Activated CD4-positive, alpha-beta memory T cell treated with anti-CD3 and anti-CD28 coated beads for 36 hours (primary cell): Measurements from ENCODE around the gene MAGI3. TPM values are rescaled to one million over a fixed set of nuclear protein-coding genes. Genes with fewer than 3 reads are reported as not detected.

Experiments used
- CTCF ChIA-PET: fragments of 350-600 bp; sonication (Branson Sonifier 250); formaldehyde crosslinking; loops from one replicate; lab custom pipeline; 2021; ENCODE audit warnings: antibody characterized with exemption, inconsistent platforms; lab: Charles Lee
- POLR2A ChIA-PET: fragments of 350-600 bp; sonication (Branson Sonifier 250); formaldehyde crosslinking; loops from one replicate; lab custom pipeline; 2021; ENCODE audit warnings: antibody characterized with exemption; lab: Charles Lee
- DNase-seq: peaks from one replicate; pipeline ENCODE4 v3.0.0-alpha.2; 2020
- H3K27ac Mint-ChIP-seq: one replicate; pipeline ENCODE4 v1.8.0; 2021; ENCODE audit warnings: mixed read lengths
- H3K27me3 Mint-ChIP-seq: one replicate; pipeline ENCODE4 v1.8.0; 2021; ENCODE audit warnings: mixed read lengths
- H3K36me3 Mint-ChIP-seq: one replicate; pipeline ENCODE4 v1.8.0; 2021; ENCODE audit warnings: mixed read lengths
- H3K4me1 Mint-ChIP-seq: one replicate; pipeline ENCODE4 v1.8.0; 2021; ENCODE audit warnings: low read depth, mixed read lengths
- H3K4me3 Mint-ChIP-seq: one replicate; pipeline ENCODE4 v1.8.0; 2021; ENCODE audit warnings: mild to moderate bottlenecking, mixed read lengths
- H3K9me3 Mint-ChIP-seq: one replicate; pipeline ENCODE4 v1.8.0; 2021; ENCODE audit warnings: mixed read lengths
- intact Hi-C: fragments of 100-400 bp; cut with micrococcal nuclease; formaldehyde crosslinking; loops from one replicate; pipeline ENCODE4 v1.15.1; 2023
- total RNA-seq, 2 experiments: library from RNA; stranded (reverse); gene quantifications; one replicate each; pipeline ENCODE4 v1.2.3, GENCODE V29; 2021

MAGI3 gene
- total RNA-seq, 2 experiments from 2014 or later = 7.3 to 7.4 TPM

DNA sequence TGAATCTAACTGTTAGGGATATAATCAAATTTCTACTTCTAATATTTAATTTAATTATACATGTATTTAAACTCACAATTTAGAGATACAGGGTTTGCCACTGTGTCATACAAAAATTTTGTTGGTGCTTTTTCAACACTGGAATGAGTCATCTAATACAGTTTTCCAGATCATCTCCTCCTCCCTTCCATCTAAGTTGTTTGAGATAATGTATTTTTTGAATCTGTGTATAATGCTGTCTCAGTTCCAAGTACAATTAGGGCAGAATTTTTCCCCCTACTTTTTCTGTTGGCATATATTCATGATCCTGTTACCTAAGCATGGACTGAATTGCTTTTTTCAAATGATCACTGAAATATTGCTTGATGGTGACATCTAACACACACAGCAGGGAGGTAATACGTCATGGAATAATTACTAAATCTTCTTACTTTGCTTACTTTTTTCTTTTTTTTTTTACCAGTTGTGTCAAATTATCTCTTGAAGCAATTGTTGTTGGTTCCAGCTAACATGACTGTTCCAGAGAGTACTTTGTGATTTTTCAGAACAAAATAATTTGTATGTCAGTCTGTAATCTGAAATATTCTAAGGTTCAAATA, 146.0 kb downstream of the MAGI3 start:
- intact Hi-C loops = no loop called here

DNA sequence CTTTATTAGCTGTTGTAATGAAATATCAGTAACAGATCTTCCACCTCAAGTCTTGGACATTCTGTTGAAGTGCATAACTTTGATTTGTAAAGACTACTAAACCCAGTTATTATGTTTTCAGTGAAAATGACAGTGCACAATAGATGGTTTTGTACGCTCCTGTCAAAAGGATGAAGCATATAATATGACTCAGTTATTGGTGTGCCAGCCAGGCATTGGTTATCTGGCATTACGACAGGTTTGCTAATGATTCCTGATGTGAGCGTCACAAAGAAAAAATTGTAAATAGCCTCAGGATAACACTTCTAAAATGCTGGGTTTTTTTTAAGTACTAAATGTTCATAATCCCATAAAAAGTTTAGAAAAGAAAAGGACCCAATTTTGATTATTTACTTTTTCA, 147.9 kb downstream of the MAGI3 start:
- ChIA-PET POLR2A (no interaction called here), CTCF (no interaction called here)
- Mint-ChIP-seq H3K4me1 (no peaks in the 10 kb centered on the region), H3K27me3 (no peaks in the 10 kb centered on the region), H3K27ac (no peak overlapping the region), H3K4me3 (no peak overlapping the region), H3K9me3 (peaks cover 8% of the 10 kb centered on the region), H3K36me3 (no peaks in the 10 kb centered on the region)
- DNase-seq = no peak
- intact Hi-C loops = no loop called here

More for the DNA sequence above, 146.0 kb downstream of the MAGI3 start:
- no peaks in the 10 kb centered on the region for H3K36me3 Mint-ChIP-seq
- H3K9me3 Mint-ChIP-seq = peaks cover 8% of the 10 kb centered on the region
- ChIA-PET CTCF (no interaction called here), POLR2A (no interaction called here)
- H3K27ac Mint-ChIP-seq = no peak overlapping the region
- no peak overlapping the region for H3K4me3 Mint-ChIP-seq
- DNase-seq = no peak
- H3K4me1 Mint-ChIP-seq = no peaks in the 10 kb centered on the region
- H3K27me3 Mint-ChIP-seq = no peaks in the 10 kb centered on the region

DNA sequence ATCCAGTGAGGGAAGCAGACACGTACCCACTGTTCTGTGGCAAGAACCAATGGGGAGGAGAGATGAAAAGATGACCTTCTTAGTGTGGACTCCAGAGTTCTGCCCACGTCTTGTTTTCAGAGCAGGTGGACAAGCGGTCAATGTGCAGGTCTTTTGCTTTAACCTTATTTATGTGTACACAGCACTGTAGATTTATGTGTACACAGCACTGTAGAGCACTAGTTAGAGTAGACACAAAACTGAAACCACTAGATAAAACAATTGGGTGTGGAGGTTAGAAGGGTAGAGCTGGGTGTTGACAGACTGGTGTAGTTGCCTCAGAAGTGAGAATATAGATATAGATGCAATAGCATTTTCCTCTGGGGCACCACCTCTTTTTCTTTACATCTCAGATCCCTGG, 150.0 kb downstream of the MAGI3 start:
- Mint-ChIP-seq H3K36me3 (no peaks in the 10 kb centered on the region), H3K9me3 (peaks cover 10% of the 10 kb centered on the region), H3K27me3 (no peaks in the 10 kb centered on the region), H3K4me3 (no peak overlapping the region), H3K27ac (no peak overlapping the region), H3K4me1 (no peaks in the 10 kb centered on the region)
- no peak for DNase-seq
- intact Hi-C loops = no loop called here
- ChIA-PET POLR2A (no interaction called here), CTCF (no interaction called here)

DNA sequence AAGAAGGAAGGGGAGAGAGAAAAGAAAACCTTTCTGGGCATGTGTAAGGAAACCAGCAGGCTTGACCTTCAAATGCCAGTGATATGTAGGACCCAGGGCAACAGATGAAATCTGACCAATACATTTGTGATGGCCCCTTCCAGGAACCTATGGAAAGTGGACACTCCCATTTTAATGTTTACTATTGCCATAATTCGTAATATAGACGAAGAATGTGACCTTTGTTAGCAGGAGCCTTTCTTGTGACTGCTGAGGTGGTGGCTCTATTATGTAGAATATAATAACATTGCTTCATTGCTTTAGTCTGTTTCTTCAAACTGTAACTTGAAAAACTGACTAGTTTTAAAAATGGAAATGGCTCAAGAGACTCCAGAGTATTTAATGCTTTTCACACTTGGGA, 150.8 kb downstream of the MAGI3 start:
- Mint-ChIP-seq H3K4me1 (no peaks in the 10 kb centered on the region), H3K9me3 (peaks cover 10% of the 10 kb centered on the region), H3K27me3 (no peaks in the 10 kb centered on the region), H3K27ac (no peak overlapping the region), H3K36me3 (no peaks in the 10 kb centered on the region), H3K4me3 (no peak overlapping the region)
- no peak for DNase-seq
- ChIA-PET CTCF (no interaction called here), POLR2A (no interaction called here)
- intact Hi-C loops = no loop called here

DNA sequence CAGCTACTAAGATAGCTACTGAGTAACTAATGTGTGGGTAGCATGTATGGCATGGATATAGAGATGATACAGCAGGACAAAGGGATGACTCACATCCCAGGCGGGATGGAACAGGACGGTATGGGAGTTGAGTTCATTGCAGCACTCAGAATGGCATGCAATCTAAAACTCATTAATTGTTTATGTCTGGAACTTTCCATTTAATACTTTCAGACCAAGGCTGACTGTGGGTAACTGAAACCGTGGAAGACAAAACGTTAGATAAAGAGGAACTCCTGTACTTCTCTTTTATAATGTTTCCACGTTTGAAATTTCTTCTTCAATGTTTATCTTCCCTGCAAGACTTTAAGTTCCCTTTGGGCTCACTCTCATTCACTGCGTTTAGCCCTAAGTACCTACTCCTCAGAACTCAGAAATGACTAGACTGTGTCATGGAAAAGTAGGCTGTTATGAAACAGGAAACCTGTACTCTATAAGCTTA, 151.9 kb downstream of the MAGI3 start:
- Mint-ChIP-seq H3K27me3 (no peaks in the 10 kb centered on the region), H3K9me3 (peaks cover 7% of the 10 kb centered on the region), H3K4me1 (no peaks in the 10 kb centered on the region), H3K4me3 (no peak overlapping the region), H3K36me3 (no peaks in the 10 kb centered on the region), H3K27ac (no peak overlapping the region)
- intact Hi-C loops = no loop called here
- CTCF ChIA-PET = no interaction called here
- DNase-seq = no peak
- POLR2A ChIA-PET = no interaction called here

DNA sequence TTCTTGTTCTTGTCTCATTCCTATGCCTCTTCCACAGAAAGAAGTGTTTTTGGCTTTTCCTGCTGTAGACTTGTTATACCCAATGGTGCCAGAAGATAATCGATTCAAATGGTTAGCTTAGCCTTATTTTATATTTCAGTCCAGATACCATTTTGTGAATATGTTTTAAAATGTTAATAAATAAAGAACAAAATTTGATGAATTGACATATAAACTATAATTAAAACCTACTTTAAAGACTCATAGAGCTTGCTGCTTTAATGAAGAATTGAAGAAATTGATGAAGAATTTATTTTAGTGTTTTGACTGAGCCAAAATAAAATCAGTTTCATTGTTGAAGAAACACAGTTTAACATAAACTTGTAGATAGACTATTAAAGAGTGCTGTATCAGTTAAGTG, 152.8 kb downstream of the MAGI3 start:
- H3K27me3 Mint-ChIP-seq = no peaks in the 10 kb centered on the region
- no peak overlapping the region for H3K27ac Mint-ChIP-seq
- CTCF ChIA-PET = no interaction called here
- DNase-seq = no peak
- POLR2A ChIA-PET = no interaction called here
- H3K4me3 Mint-ChIP-seq = no peak overlapping the region
- H3K36me3 Mint-ChIP-seq = no peaks in the 10 kb centered on the region
- H3K4me1 Mint-ChIP-seq = no peaks in the 10 kb centered on the region
- intact Hi-C loops = no loop called here
- H3K9me3 Mint-ChIP-seq = peaks cover 7% of the 10 kb centered on the region

DNA sequence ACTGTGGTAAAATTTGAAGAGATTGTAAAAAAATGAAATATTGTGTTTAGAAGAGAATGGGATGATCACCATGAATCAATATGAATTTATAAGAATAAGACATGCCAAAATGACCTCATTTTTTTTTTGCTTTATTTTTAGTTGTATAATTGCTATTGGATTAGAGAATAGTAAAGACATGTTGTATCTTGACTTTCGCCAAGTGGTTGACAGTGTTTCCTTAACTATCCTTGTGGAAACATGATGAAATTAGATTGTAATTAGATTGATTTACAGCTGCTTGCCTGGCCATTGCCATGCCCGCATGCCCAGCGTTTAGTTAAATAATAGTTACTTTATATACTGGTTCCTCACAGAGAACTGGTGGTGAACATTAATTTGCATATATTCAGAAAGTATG, 154.9 kb downstream of the MAGI3 start:
- CTCF ChIA-PET = no interaction called here
- H3K4me1 Mint-ChIP-seq = no peaks in the 10 kb centered on the region
- H3K9me3 Mint-ChIP-seq = peaks cover 2% of the 10 kb centered on the region
- POLR2A ChIA-PET = no interaction called here
- no peak for DNase-seq
- H3K27ac Mint-ChIP-seq = no peak overlapping the region
- no peak overlapping the region for H3K4me3 Mint-ChIP-seq
- H3K36me3 Mint-ChIP-seq = peaks cover 4% of the 10 kb centered on the region
- no peaks in the 10 kb centered on the region for H3K27me3 Mint-ChIP-seq
- intact Hi-C loops = no loop called here

DNA sequence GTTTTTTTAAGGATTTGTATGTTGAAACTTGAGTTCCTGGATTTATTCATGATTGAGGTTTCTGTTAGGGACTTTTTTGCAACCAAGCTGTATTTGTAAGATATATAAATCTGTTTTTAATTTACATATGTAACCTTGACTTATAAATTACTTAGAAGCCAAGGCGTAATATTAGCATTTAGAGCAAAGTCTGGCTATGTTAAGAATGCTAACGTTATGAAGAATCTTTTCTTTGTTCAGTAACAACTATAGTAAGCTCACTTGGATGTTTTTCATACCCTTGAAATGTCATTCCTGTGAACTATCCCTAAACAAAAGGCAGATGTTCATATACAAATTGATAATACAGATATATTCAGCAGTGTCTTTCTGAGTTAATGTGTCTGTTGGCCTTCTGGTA, 155.3 kb downstream of the MAGI3 start:
- Mint-ChIP-seq H3K27ac (no peak overlapping the region), H3K36me3 (peaks cover 4% of the 10 kb centered on the region), H3K4me3 (no peak overlapping the region), H3K4me1 (no peaks in the 10 kb centered on the region), H3K9me3 (peaks cover 2% of the 10 kb centered on the region), H3K27me3 (no peaks in the 10 kb centered on the region)
- intact Hi-C loops = no loop called here
- no peak for DNase-seq
- ChIA-PET CTCF (no interaction called here), POLR2A (no interaction called here)

DNA sequence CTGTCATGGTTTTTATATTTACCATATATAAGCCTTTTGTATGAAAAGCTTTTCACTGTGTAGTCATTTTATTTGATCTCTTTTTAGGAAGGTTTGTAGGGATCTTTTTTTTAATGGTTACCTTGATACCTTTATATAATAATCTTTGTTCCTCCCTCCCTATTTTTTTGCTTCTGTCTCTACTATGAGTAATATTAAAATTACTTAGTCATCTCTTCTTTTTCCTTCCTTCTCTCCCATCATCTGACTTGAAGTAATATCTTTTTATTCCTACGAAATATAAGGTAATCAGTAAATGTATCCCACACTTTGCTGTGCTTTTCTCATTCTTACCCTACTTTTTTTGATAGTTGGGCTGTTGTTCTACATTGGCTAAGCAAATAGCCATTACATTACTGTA, 161.4 kb downstream of the MAGI3 start:
- intact Hi-C loops = no loop called here
- CTCF ChIA-PET = no interaction called here
- H3K9me3 Mint-ChIP-seq = peaks cover 4% of the 10 kb centered on the region
- POLR2A ChIA-PET = no interaction called here
- no peak overlapping the region for H3K4me3 Mint-ChIP-seq
- no peaks in the 10 kb centered on the region for H3K4me1 Mint-ChIP-seq
- no peak overlapping the region for H3K27ac Mint-ChIP-seq
- no peaks in the 10 kb centered on the region for H3K27me3 Mint-ChIP-seq
- H3K36me3 Mint-ChIP-seq = peaks cover 18% of the 10 kb centered on the region
- DNase-seq = no peak

DNA sequence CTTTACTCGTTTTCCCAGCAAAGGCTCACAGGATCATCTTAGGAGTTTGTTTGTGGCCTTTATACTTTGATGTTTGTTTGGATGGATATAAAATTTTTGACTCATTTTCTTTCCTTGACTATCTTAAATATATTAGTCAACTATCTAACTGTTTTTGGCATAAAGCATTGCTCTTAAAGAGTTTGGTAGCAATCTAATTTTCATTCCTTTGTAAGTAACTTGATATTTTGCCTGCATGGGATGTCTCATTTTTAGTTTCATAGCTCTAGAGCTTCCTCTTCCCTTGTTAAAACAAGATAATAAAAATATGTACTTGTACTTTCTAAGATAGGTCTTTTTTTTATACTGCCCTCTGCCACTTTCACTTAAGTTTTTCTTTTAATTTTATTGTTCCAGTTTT, 161.9 kb downstream of the MAGI3 start:
- no peaks in the 10 kb centered on the region for H3K4me1 Mint-ChIP-seq
- H3K36me3 Mint-ChIP-seq = peaks cover 18% of the 10 kb centered on the region
- no peak for DNase-seq
- no peak overlapping the region for H3K4me3 Mint-ChIP-seq
- CTCF ChIA-PET = no interaction called here
- intact Hi-C loops = no loop called here
- H3K27me3 Mint-ChIP-seq = no peaks in the 10 kb centered on the region
- H3K9me3 Mint-ChIP-seq = peaks cover 4% of the 10 kb centered on the region
- H3K27ac Mint-ChIP-seq = no peak overlapping the region
- POLR2A ChIA-PET = no interaction called here

DNA sequence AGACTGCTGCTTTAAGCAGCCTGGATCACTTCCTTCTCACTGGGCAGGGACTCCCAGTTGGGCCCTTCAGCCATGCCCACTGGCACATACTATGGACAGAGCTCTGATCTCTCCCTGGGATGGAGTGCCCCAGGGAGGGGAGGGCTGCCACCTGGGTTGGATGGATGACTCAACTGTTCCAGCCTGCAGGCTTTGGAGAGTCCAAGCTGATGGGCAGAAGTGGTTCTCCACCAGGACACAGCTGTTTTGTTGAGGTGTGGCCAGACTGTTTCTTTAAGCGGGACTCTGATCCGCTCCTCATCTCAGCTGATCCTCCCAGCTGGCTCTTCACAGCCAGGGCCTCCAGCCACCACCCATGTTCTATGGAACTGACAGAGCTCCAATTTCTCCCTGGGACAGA, 166.9 kb downstream of the MAGI3 start:
- Mint-ChIP-seq H3K4me1 (no peaks in the 10 kb centered on the region), H3K9me3 (peaks cover 46% of the 10 kb centered on the region), H3K27me3 (no peaks in the 10 kb centered on the region), H3K4me3 (no peak overlapping the region), H3K27ac (no peak overlapping the region), H3K36me3 (peaks cover 21% of the 10 kb centered on the region)
- intact Hi-C loops = no loop called here
- DNase-seq = no peak
- ChIA-PET POLR2A (no interaction called here), CTCF (no interaction called here)

DNA sequence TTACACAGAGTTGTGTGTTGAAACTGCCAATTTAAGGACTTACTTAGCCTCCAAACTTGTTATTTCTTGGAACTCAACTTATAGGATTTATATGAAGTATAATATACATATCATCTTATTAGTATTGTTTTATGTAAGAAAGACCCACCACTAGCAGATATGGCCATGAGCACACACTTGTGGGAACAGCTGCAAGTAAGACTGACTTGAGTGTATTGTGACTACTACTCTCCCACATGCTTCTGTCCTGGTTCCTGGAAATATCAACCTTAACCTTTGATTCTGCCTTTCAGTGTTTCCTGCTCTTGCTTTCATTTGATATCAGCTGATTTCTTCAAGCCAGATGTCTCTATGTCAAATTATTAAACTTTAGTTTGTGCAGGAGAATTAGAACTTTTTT, 175.3 kb downstream of the MAGI3 start:
- Mint-ChIP-seq H3K4me3 (no peak overlapping the region), H3K27me3 (no peaks in the 10 kb centered on the region), H3K27ac (no peak overlapping the region), H3K36me3 (peaks cover 21% of the 10 kb centered on the region), H3K9me3 (peaks cover 61% of the 10 kb centered on the region), H3K4me1 (no peaks in the 10 kb centered on the region)
- POLR2A ChIA-PET = no interaction called here
- no peak for DNase-seq
- CTCF ChIA-PET = no interaction called here
- intact Hi-C loops = no loop called here

DNA sequence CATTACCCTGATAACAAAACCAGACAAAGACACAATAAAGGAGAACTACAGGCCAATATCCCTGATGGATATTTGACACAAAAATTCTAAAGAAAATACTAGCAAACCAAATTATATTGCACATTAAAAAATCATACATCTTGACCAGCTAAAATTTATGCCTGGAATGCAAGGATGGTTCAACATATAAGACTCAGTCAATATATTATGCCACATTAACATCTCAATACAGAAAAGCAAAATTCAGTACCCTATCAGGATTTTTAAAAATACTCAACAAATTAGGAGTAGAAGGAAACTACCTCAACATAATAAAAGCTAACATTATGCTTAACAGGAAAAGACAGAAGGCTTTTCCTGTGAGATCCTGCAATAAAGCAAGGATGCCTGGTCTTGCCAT, 177.1 kb downstream of the MAGI3 start:
- Mint-ChIP-seq H3K36me3 (peaks cover 29% of the 10 kb centered on the region), H3K27ac (no peak overlapping the region), H3K4me1 (no peaks in the 10 kb centered on the region), H3K27me3 (no peaks in the 10 kb centered on the region), H3K4me3 (no peak overlapping the region), H3K9me3 (peaks cover 59% of the 10 kb centered on the region)
- intact Hi-C loops = no loop called here
- CTCF ChIA-PET = no interaction called here
- DNase-seq = no peak
- POLR2A ChIA-PET = no interaction called here
